Spleen (tissue), 11 donors: ENCODE results near the gene RHBDD1. TPM values are rescaled to one million over a fixed set of nuclear protein-coding genes. Genes with fewer than 3 reads are reported as not detected.

ENCODE experiments used
- DNase-seq: peaks from one replicate; pipeline ENCODE4 v3.0.0-alpha.2; 2020
- H3K27ac ChIP-seq, 8 donors: fragments of 200-600 bp; sonication (generic) in 7 of 8; 1 replicate in 4 of 8; 2 replicates in 4 of 8; pipeline versions ENCODE4 v1.5.0 to v1.8.0; 2016 to 2021; ENCODE audit warnings: inconsistent platforms in 4 of 8, mild to moderate bottlenecking in 4 of 8, moderate library complexity in 1 of 8
- H3K27me3 ChIP-seq, 7 donors: fragments of 200-600 bp; sonication (generic) in 6 of 7; replicated peaks in 1 of 7; 1 replicate in 4 of 7; 2 replicates in 3 of 7; pipeline versions ENCODE4 v1.5.0 to v1.8.0; 2016 to 2021; ENCODE audit warnings: inconsistent platforms in 3 of 7, mild to moderate bottlenecking in 1 of 7
- H3K36me3 ChIP-seq, 6 donors: fragments of 200-600 bp; sonication (generic) in 5 of 6; 1 replicate in 4 of 6; 2 replicates in 2 of 6; pipeline versions ENCODE4 v1.5.0 to v1.8.0; 2016 to 2021; ENCODE audit warnings: inconsistent platforms in 2 of 6
- H3K4me1 ChIP-seq, 6 donors: fragments of 200-600 bp; sonication (generic) in 5 of 6; 1 replicate in 3 of 6; 2 replicates in 3 of 6; pipeline versions ENCODE4 v1.5.0 to v1.8.0; 2016 to 2021; ENCODE audit warnings: inconsistent platforms in 3 of 6
- H3K4me3 ChIP-seq, 8 donors: fragments of 200-600 bp; sonication (generic) in 7 of 8; 1 replicate in 4 of 8; 2 replicates in 4 of 8; pipeline versions ENCODE4 v1.5.0 to v1.8.0; 2016 to 2021; ENCODE audit warnings: inconsistent platforms in 4 of 8, mild to moderate bottlenecking in 4 of 8, moderate library complexity in 2 of 8
- H3K9me3 ChIP-seq, 8 donors: fragments of 200-600 bp; sonication (generic) in 7 of 8; 1 replicate in 4 of 8; 2 replicates in 4 of 8; pipeline versions ENCODE4 v1.5.0 to v1.8.0; 2016 to 2021; ENCODE audit warnings: inconsistent platforms in 4 of 8
- POLR2A ChIP-seq, 3 donors: fragments of 450-650 bp; IDR thresholded peaks; one replicate each; pipeline ENCODE4 v1.5.1; 2017; ENCODE audit warnings: antibody characterized with exemption in 3 of 3, mild to moderate bottlenecking in 1 of 3
- POLR2AphosphoS5 ChIP-seq, 3 donors: sonication (generic); formaldehyde crosslinking; IDR thresholded peaks; one replicate each; pipeline ENCODE4 v1.5.1; 2017; ENCODE audit warnings: antibody characterized with exemption in 3 of 3
- WGBS, 5 donors: extraction: QIAGEN DNeasy Blood & Tissue Kit in 3 of 5; methylation state at CpG; one replicate each; pipeline versions ENCODE4 v1.1.5 to v1.1.7; 2013 to 2018; 5-methylcytosine and 5-hydroxymethylcytosine counted together
- intact Hi-C: fragments of 100-400 bp; cut with DNase I; formaldehyde crosslinking; loops from one replicate; pipeline ENCODE4 v1.15.0; 2023; ENCODE audit warnings: low total_unique reads
- polyA plus RNA-seq, 3 donors: library from polyadenylated mRNA; stranded (reverse); fragments of 200-250 nt; gene quantifications; one replicate each; pipeline ENCODE4 v1.2.1, GENCODE V29; 2013
- total RNA-seq, 7 donors: library from RNA; depleted of rRNA in 3 of 7; stranded (reverse); fragments of >200 nt in 3 of 7; fragmentation: NEBNext Ultra II Directional in 4 of 7; extraction: Animal tissue kit (Norgen Biotek cat#: 25700) in 4 of 7; gene quantifications; one replicate each; pipeline versions ENCODE4 v1.1.0 to v1.2.1, GENCODE V29; 2016 to 2021
- TF ChIP-seq, protein P1 (sequence below), 11 experiments: fragments of 200-600 bp in 7 of 11; fragments of 450-650 bp in 4 of 11; sonication (generic) in 4 of 11; IDR thresholded peaks in 8 of 11; conservative IDR thresholded peaks in 3 of 11; 1 replicate in 7 of 11; 2 replicates in 4 of 11; pipeline versions ENCODE4 v1.4.0 to v1.8.0; 2016 to 2021; ENCODE audit warnings: antibody characterized with exemption in 11 of 11, inconsistent platforms in 4 of 11, mild to moderate bottlenecking in 1 of 11
- donor health status: healthy with polysubstance abuse.
- donor health status: DM: no; HTN: no; CAD: no; lungs with moderate emphysema.
- donor health status: DM: no; HTN: no; CAD: no.
- donor health status: Bipolar disorder and iron deficiency.
- donor health status: healthy.
- donor health status: DM: no; HTN: no; CAD: no.
- donor health status: DM: yes; HTN: yes; CAD: no.

The RHBDD1 gene
- total and polyA plus RNA-seq, 10 donors = 6.1 to 67.5 (median 32.8) TPM

DNA sequence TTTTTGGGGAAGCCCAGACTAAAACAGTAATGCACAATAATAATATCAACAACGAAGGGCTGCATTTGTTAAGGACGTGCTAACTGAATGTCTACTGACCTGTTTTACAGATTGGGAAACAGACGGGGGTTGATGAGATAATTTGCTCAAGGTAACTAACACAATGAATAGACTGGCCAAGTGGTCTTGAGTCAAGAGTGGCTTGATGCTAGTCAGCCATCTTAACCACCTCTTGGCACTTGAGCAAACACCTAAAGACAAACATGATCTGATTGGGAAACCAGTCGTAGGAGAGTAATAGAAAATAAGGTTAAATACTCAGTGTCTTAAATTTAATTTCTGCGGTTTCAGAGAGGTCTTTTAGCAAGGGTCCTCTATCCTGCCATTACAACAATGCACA lies 14.2 kb downstream of the RHBDD1 start:
- TF ChIP-seq POLR2AphosphoS5 (IDR thresholded peaks at IDR 0.05) (no peak), POLR2A (IDR thresholded peaks at IDR 0.05) (no peak)
- TF ChIP-seq, protein P1, sequence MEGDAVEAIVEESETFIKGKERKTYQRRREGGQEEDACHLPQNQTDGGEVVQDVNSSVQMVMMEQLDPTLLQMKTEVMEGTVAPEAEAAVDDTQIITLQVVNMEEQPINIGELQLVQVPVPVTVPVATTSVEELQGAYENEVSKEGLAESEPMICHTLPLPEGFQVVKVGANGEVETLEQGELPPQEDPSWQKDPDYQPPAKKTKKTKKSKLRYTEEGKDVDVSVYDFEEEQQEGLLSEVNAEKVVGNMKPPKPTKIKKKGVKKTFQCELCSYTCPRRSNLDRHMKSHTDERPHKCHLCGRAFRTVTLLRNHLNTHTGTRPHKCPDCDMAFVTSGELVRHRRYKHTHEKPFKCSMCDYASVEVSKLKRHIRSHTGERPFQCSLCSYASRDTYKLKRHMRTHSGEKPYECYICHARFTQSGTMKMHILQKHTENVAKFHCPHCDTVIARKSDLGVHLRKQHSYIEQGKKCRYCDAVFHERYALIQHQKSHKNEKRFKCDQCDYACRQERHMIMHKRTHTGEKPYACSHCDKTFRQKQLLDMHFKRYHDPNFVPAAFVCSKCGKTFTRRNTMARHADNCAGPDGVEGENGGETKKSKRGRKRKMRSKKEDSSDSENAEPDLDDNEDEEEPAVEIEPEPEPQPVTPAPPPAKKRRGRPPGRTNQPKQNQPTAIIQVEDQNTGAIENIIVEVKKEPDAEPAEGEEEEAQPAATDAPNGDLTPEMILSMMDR (IDR thresholded peaks at IDR 0.05 in 8 of 11, conservative IDR thresholded peaks at IDR 0.05 in 3 of 11) = no peak
- WGBS, 5 donors = 92 to 97% (median 95%) methylated on average over 5 of the region's 5 CpGs
- DNase-seq = no peak
- Histone ChIP-seq H3K27ac (no peak overlapping the region), H3K9me3 (no peaks in the 10 kb centered on the region), H3K4me1 (peaks cover 0 to 19% (median 6%) of the 10 kb centered on the region in 6 donors), H3K4me3 (no peak overlapping the region), H3K36me3 (peaks cover 0 to 9% (median 0%) of the 10 kb centered on the region in 6 donors), H3K27me3 (no peaks in the 10 kb centered on the region)
- intact Hi-C loops = no loop called here

DNA sequence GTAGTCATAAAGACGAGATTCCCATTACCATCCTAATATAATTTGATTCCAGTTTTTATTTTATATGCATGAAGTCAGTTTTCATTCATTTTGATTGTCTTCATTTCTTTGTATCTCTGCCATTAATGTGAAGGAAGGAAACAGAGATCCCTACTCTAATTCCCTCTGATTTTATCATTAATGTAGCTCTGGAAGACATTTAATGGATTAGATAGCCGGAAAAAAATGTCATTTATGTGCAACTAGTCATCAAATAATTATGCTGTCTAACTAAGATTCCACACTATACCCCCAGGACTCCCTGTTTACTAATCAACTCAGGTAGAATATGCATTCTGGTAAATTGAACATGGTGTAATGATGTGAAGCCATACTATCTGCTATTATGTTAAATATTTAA lies 19.9 kb downstream of the RHBDD1 start:
- no peaks in the 10 kb centered on the region for H3K27me3 ChIP-seq
- TF ChIP-seq POLR2AphosphoS5 (IDR thresholded peaks at IDR 0.05) (no peak), POLR2A (IDR thresholded peaks at IDR 0.05) (no peak)
- TF ChIP-seq, protein P1 (IDR thresholded peaks at IDR 0.05 in 8 of 11, conservative IDR thresholded peaks at IDR 0.05 in 3 of 11) = no peak
- DNase-seq = no peak
- no peaks in the 10 kb centered on the region for H3K9me3 ChIP-seq
- no peak overlapping the region for H3K27ac ChIP-seq
- peaks cover 0 to 14% (median 2%) of the 10 kb centered on the region in 6 donors for H3K4me1 ChIP-seq
- WGBS, 5 donors = 92 to 99% (median 95%) methylated on average over 2 of the region's 2 CpGs
- intact Hi-C loops = no loop called here
- H3K36me3 ChIP-seq = no peaks in the 10 kb centered on the region
- H3K4me3 ChIP-seq = no peak overlapping the region

DNA sequence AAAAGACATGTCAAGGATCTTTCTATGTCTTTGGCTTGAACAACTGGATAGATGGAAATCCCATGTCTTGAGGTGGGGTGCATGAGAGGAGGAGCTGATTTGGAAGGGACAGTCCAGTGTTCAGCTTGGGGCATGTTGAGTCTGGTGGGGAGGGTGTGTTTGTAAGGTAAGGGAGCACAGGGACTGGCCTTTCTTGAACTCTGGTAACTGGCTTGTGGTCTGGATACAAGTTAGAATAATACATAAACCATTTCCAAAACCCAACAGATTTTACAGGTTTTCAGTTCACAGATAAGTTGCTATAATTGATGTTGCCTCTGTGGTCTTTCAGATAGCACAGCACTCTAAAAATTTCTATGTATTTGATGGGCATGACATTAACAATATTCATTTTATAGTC lies 24.2 kb downstream of the RHBDD1 start:
- Histone ChIP-seq H3K27me3 (no peaks in the 10 kb centered on the region), H3K4me3 (no peak overlapping the region), H3K4me1 (peaks cover 0 to 33% (median 11%) of the 10 kb centered on the region in 6 donors), H3K36me3 (peaks cover 0 to 9% (median 5%) of the 10 kb centered on the region in 6 donors), H3K27ac (no peak overlapping the region), H3K9me3 (no peaks in the 10 kb centered on the region)
- intact Hi-C loops = no loop called here
- no peak for DNase-seq
- TF ChIP-seq, protein P1 (IDR thresholded peaks at IDR 0.05 in 8 of 11, conservative IDR thresholded peaks at IDR 0.05 in 3 of 11) = no peak
- no peak for TF ChIP-seq POLR2AphosphoS5 (IDR thresholded peaks at IDR 0.05)

DNA sequence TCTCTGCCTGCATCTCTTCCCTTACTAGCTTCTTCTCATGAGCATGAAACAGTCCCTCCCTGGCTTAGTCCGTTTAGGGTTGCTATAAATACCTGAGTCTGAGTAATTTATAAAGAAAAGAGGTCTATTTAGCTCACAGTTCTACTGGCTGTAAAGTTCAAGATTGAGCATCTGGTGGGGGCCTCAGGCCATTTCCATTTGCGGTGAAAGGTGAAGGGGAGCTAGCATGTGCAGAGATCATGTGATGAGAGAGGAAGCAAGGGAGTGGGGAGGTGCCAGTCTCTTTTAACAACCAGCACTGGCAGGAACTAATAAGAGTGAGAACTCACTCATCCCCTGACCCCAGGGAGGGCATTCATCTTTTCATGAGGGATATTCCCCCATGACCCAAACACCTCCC lies 26.8 kb downstream of the RHBDD1 start:
- Histone ChIP-seq H3K27ac (no peak overlapping the region), H3K27me3 (no peaks in the 10 kb centered on the region), H3K4me3 (no peak overlapping the region), H3K36me3 (peaks cover 0 to 34% (median 20%) of the 10 kb centered on the region in 6 donors), H3K9me3 (no peaks in the 10 kb centered on the region), H3K4me1 (peaks cover 0 to 31% (median 11%) of the 10 kb centered on the region in 6 donors)
- intact Hi-C loops = no loop called here
- WGBS, 5 donors = 49 to 74% (median 60%) methylated on average over 2 of the region's 2 CpGs
- TF ChIP-seq POLR2A (IDR thresholded peaks at IDR 0.05) (no peak), POLR2AphosphoS5 (IDR thresholded peaks at IDR 0.05) (no peak)
- TF ChIP-seq, protein P1 (IDR thresholded peaks at IDR 0.05 in 8 of 11, conservative IDR thresholded peaks at IDR 0.05 in 3 of 11) = no peak
- no peak for DNase-seq
